WTC11 (cell line): ENCODE measurements around the gene SLC25A19. TPM values are rescaled to one million over a fixed set of nuclear protein-coding genes. Genes with fewer than 3 reads are reported as not detected.

Source experiments
- ATAC-seq: fragments of 200-7000 bp; cut with Tn5 transposase; 2 replicates; pipeline ENCODE4 v1.10.0; 2021; ENCODE audit warnings: mild to moderate bottlenecking, moderate library complexity
- CTCF ChIA-PET: fragments of 300-600 bp; sonication (Branson Sonifier 250); formaldehyde crosslinking; loops from one replicate; lab custom pipeline; 2021; ENCODE audit warnings: antibody characterized with exemption; lab: Charles Lee
- POLR2A ChIA-PET: fragments of 350-600 bp; sonication (Branson Sonifier 250); formaldehyde crosslinking; loops from one replicate; lab custom pipeline; 2021; ENCODE audit warnings: antibody characterized with exemption; lab: Charles Lee
- DNase-seq: peaks from one replicate; pipeline ENCODE4 v3.0.0; 2021; ENCODE audit warnings: low spot score
- H3K27ac Mint-ChIP-seq: 2 replicates; pipeline ENCODE4 v1.8.0; 2021; ENCODE audit warnings: mixed read lengths
- H3K27me3 Mint-ChIP-seq: 2 replicates; pipeline ENCODE4 v1.8.0; 2021; ENCODE audit warnings: low read depth, mild to moderate bottlenecking, moderate library complexity, mixed read lengths
- H3K36me3 Mint-ChIP-seq: 2 replicates; pipeline ENCODE4 v1.8.0; 2021; ENCODE audit warnings: mixed read lengths
- H3K4me1 Mint-ChIP-seq: 2 replicates; pipeline ENCODE4 v1.8.0; 2022; ENCODE audit warnings: mixed read lengths
- H3K4me3 Mint-ChIP-seq: 2 replicates; pipeline ENCODE4 v1.8.0; 2021; ENCODE audit warnings: mild to moderate bottlenecking, moderate library complexity, mixed read lengths
- H3K9me3 Mint-ChIP-seq: 2 replicates; pipeline ENCODE4 v1.8.0; 2021; ENCODE audit warnings: mixed read lengths
- ELF4 ChIP-seq: sonication (generic); formaldehyde crosslinking; IDR thresholded peaks from 2 replicates; pipeline ENCODE4 v1.8.1; 2022; ENCODE audit warnings: low read depth, mild to moderate bottlenecking, moderate library complexity, missing genetic modification reagents
- ERG ChIP-seq: fragments of 250-450 bp; sonication (Bioruptor Pico); IDR thresholded peaks from 2 replicates; pipeline ENCODE4 v1.8.0; 2021; ENCODE audit warnings: mild to moderate bottlenecking
- ESRRA ChIP-seq: sonication (generic); formaldehyde crosslinking; IDR thresholded peaks from 2 replicates; pipeline ENCODE4 v1.8.1; 2022; ENCODE audit warnings: mild to moderate bottlenecking, missing genetic modification reagents, borderline replicate concordance
- JAZF1 ChIP-seq: fragments of 250-450 bp; sonication (Bioruptor Pico); IDR thresholded peaks from 2 replicates; pipeline ENCODE4 v1.9.0; 2021; ENCODE audit warnings: moderate library complexity, mild to moderate bottlenecking, inconsistent platforms
- JUN ChIP-seq: sonication (generic); formaldehyde crosslinking; IDR thresholded peaks from 2 replicates; pipeline ENCODE4 v1.8.0; 2023; ENCODE audit warnings: mild to moderate bottlenecking, missing genetic modification reagents
- KAT7 ChIP-seq: sonication (generic); formaldehyde crosslinking; IDR thresholded peaks from 2 replicates; pipeline ENCODE4 v1.8.1; 2023; ENCODE audit warnings: missing genetic modification reagents, mild to moderate bottlenecking, borderline replicate concordance
- SMAD3 ChIP-seq: sonication (generic); formaldehyde crosslinking; IDR thresholded peaks from 2 replicates; pipeline ENCODE4 v1.8.0; 2022; ENCODE audit warnings: missing genetic modification reagents, mild to moderate bottlenecking, borderline replicate concordance
- TEAD1 ChIP-seq: sonication (generic); formaldehyde crosslinking; IDR thresholded peaks from 2 replicates; pipeline ENCODE4 v1.8.0; 2022; ENCODE audit warnings: mild to moderate bottlenecking, missing genetic modification reagents
- TP53 ChIP-seq: sonication (generic); formaldehyde crosslinking; IDR thresholded peaks from 2 replicates; pipeline ENCODE4 v1.8.1; 2023; ENCODE audit warnings: mild to moderate bottlenecking, missing genetic modification reagents
- ZBTB21 ChIP-seq: sonication (generic); formaldehyde crosslinking; IDR thresholded peaks from 2 replicates; pipeline ENCODE4 v1.8.1; 2023; ENCODE audit warnings: mild to moderate bottlenecking, missing genetic modification reagents, borderline replicate concordance
- ZNF263 ChIP-seq: sonication (generic); formaldehyde crosslinking; IDR thresholded peaks from 2 replicates; pipeline ENCODE4 v1.8.1; 2022; ENCODE audit warnings: low read depth, mild to moderate bottlenecking, moderate library complexity, missing genetic modification reagents
- ZNF396 ChIP-seq: fragments of 250-450 bp; sonication (Bioruptor Pico); IDR thresholded peaks from 2 replicates; pipeline ENCODE4 v1.8.0; 2021; ENCODE audit warnings: mild to moderate bottlenecking, moderate library complexity, borderline replicate concordance
- ZNF416 ChIP-seq: fragments of 250-450 bp; sonication (Bioruptor Pico); IDR thresholded peaks from 2 replicates; pipeline ENCODE4 v1.9.0; 2021; ENCODE audit warnings: mild to moderate bottlenecking, inconsistent platforms
- ZNF512 ChIP-seq: sonication (generic); formaldehyde crosslinking; IDR thresholded peaks from 2 replicates; pipeline ENCODE4 v1.8.1; 2022; ENCODE audit warnings: missing genetic modification reagents, borderline replicate concordance
- total RNA-seq: library from RNA; stranded (reverse); gene quantifications from 3 replicates; pipeline ENCODE4 v1.2.3, GENCODE V29; 2021
- TF ChIP-seq, protein P1 (sequence below): sonication (generic); formaldehyde crosslinking; IDR thresholded peaks from 2 replicates; pipeline ENCODE4 v1.8.1; 2022; ENCODE audit warnings: mild to moderate bottlenecking, moderate library complexity, missing genetic modification reagents
- TF ChIP-seq, protein P2 (sequence below): fragments of 250-450 bp; sonication (Bioruptor Pico); IDR thresholded peaks from 2 replicates; pipeline ENCODE4 v1.9.0; 2021; ENCODE audit warnings: mild to moderate bottlenecking, borderline replicate concordance
- TF ChIP-seq, protein P3 (sequence below): sonication (generic); formaldehyde crosslinking; IDR thresholded peaks from 2 replicates; pipeline ENCODE4 v1.8.1; 2023; ENCODE audit warnings: mild to moderate bottlenecking, missing genetic modification reagents, moderate library complexity
- TF ChIP-seq, protein P4 (sequence below): sonication (generic); formaldehyde crosslinking; IDR thresholded peaks from 2 replicates; pipeline ENCODE4 v1.8.1; 2023; ENCODE audit warnings: mild to moderate bottlenecking, moderate library complexity, missing genetic modification reagents
- TF ChIP-seq, protein P5 (sequence below): sonication (generic); formaldehyde crosslinking; IDR thresholded peaks from 2 replicates; pipeline ENCODE4 v1.8.0; 2022; ENCODE audit warnings: mild to moderate bottlenecking, missing genetic modification reagents
- TF ChIP-seq, protein P6 (sequence below): sonication (generic); formaldehyde crosslinking; conservative IDR thresholded peaks from 2 replicates; pipeline ENCODE4 v1.8.1; 2022; ENCODE audit warnings: mild to moderate bottlenecking, missing genetic modification reagents

The SLC25A19 gene
- total RNA-seq, 1 experiment from 2014 or later, result 27.7 TPM

DNA sequence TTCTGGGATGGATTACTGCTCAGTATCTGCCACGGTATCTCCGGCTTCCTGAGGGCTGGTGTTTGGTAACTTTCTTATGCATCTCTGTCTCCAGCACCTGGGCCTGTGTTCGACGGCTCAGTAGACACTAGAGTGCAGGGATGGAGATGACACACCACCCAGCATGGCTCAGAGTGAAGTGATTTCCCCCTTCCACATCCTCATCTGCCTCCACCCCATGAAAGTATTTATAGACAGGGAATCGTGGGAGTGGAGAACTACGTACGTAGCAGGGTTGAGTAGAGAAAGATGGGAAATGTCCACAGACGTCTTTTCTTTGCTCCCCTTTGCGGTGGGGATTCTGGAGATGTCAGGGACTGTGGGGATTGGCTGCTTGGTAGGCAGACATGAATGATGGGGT, 11.8 kb upstream of the SLC25A19 start:
- ATAC-seq, result no peak
- TF ChIP-seq ZNF512 (CRISPR knock-in tag), result no peak
- no peak for TF ChIP-seq ELF4
- TF ChIP-seq TP53 (CRISPR knock-in tag), result no peak
- TF ChIP-seq KAT7, result no peak
- no peak for TF ChIP-seq ZBTB21
- TF ChIP-seq ZNF263, result no peak
- TF ChIP-seq, protein P1, sequence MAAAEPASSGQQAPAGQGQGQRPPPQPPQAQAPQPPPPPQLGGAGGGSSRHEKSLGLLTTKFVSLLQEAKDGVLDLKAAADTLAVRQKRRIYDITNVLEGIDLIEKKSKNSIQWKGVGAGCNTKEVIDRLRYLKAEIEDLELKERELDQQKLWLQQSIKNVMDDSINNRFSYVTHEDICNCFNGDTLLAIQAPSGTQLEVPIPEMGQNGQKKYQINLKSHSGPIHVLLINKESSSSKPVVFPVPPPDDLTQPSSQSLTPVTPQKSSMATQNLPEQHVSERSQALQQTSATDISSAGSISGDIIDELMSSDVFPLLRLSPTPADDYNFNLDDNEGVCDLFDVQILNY (CRISPR knock-in tag), result no peak
- TF ChIP-seq ZNF396, result no peak
- TF ChIP-seq, protein P2, sequence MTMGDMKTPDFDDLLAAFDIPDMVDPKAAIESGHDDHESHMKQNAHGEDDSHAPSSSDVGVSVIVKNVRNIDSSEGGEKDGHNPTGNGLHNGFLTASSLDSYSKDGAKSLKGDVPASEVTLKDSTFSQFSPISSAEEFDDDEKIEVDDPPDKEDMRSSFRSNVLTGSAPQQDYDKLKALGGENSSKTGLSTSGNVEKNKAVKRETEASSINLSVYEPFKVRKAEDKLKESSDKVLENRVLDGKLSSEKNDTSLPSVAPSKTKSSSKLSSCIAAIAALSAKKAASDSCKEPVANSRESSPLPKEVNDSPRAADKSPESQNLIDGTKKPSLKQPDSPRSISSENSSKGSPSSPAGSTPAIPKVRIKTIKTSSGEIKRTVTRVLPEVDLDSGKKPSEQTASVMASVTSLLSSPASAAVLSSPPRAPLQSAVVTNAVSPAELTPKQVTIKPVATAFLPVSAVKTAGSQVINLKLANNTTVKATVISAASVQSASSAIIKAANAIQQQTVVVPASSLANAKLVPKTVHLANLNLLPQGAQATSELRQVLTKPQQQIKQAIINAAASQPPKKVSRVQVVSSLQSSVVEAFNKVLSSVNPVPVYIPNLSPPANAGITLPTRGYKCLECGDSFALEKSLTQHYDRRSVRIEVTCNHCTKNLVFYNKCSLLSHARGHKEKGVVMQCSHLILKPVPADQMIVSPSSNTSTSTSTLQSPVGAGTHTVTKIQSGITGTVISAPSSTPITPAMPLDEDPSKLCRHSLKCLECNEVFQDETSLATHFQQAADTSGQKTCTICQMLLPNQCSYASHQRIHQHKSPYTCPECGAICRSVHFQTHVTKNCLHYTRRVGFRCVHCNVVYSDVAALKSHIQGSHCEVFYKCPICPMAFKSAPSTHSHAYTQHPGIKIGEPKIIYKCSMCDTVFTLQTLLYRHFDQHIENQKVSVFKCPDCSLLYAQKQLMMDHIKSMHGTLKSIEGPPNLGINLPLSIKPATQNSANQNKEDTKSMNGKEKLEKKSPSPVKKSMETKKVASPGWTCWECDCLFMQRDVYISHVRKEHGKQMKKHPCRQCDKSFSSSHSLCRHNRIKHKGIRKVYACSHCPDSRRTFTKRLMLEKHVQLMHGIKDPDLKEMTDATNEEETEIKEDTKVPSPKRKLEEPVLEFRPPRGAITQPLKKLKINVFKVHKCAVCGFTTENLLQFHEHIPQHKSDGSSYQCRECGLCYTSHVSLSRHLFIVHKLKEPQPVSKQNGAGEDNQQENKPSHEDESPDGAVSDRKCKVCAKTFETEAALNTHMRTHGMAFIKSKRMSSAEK (CRISPR knock-in tag), result no peak
- TF ChIP-seq TEAD1 (CRISPR knock-in tag), result no peak
- TF ChIP-seq, protein P3, sequence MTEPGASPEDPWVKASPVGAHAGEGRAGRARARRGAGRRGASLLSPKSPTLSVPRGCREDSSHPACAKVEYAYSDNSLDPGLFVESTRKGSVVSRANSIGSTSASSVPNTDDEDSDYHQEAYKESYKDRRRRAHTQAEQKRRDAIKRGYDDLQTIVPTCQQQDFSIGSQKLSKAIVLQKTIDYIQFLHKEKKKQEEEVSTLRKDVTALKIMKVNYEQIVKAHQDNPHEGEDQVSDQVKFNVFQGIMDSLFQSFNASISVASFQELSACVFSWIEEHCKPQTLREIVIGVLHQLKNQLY (CRISPR knock-in tag), result no peak
- no peak for TF ChIP-seq JUN (CRISPR knock-in tag)
- no peak for TF ChIP-seq SMAD3 (CRISPR knock-in tag)
- no peak for TF ChIP-seq ERG (CRISPR knock-in tag)
- TF ChIP-seq ZNF416, result no peak
- TF ChIP-seq JAZF1, result no peak
- ChIA-PET POLR2A (no interaction called here), CTCF (interaction anchor here (1.1 to 1.2 kb wide), 2 partner anchors 12 to 111 kb away, joined by 5 to 7 read pairs; partner anchors contain the start of gene SLC25A19)
- Mint-ChIP-seq H3K4me1 (no peaks in the 10 kb centered on the region), H3K9me3 (no peaks in the 10 kb centered on the region), H3K27ac (no peak overlapping the region), H3K4me3 (no peak overlapping the region), H3K27me3 (no peaks in the 10 kb centered on the region), H3K36me3 (no peaks in the 10 kb centered on the region)
- no peak for DNase-seq

DNA sequence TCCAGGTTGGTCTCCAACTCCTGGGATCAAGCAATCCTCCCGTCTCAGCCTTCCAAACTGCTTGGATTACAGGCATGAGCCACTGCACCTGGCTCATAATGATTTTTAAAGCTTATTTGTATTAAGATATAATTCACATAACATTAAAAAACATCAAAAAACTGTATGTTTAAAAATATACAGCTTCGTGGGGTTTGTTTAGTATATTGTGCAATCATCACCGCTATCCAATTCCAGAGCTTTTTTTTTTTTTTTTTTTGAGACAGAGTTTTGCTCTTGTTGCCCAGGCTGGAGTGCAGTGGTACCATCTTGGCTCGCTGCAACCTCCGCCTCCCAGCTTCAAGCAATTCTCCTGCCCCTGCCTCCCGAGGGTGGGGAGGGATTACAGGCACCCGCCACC, 11.0 kb upstream of the SLC25A19 start:
- Mint-ChIP-seq H3K27me3 (no peaks in the 10 kb centered on the region), H3K36me3 (no peaks in the 10 kb centered on the region), H3K27ac (no peak overlapping the region), H3K9me3 (no peaks in the 10 kb centered on the region), H3K4me3 (no peak overlapping the region), H3K4me1 (no peaks in the 10 kb centered on the region)
- ChIA-PET POLR2A (no interaction called here), CTCF (interaction anchor here (0.6 to 1.6 kb wide), 4 partner anchors 9 to 112 kb away, joined by 3 to 7 read pairs (median 4); partner anchors contain the start of gene SLC25A19)
- no peak for ATAC-seq
- no peak for DNase-seq
- TF ChIP-seq JUN (CRISPR knock-in tag), result no peak
- TF ChIP-seq, protein P4, sequence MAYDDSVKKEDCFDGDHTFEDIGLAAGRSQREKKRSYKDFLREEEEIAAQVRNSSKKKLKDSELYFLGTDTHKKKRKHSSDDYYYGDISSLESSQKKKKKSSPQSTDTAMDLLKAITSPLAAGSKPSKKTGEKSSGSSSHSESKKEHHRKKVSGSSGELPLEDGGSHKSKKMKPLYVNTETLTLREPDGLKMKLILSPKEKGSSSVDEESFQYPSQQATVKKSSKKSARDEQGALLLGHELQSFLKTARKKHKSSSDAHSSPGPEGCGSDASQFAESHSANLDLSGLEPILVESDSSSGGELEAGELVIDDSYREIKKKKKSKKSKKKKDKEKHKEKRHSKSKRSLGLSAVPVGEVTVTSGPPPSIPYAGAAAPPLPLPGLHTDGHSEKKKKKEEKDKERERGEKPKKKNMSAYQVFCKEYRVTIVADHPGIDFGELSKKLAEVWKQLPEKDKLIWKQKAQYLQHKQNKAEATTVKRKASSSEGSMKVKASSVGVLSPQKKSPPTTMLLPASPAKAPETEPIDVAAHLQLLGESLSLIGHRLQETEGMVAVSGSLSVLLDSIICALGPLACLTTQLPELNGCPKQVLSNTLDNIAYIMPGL (CRISPR knock-in tag), result no peak
- TF ChIP-seq, protein P5, sequence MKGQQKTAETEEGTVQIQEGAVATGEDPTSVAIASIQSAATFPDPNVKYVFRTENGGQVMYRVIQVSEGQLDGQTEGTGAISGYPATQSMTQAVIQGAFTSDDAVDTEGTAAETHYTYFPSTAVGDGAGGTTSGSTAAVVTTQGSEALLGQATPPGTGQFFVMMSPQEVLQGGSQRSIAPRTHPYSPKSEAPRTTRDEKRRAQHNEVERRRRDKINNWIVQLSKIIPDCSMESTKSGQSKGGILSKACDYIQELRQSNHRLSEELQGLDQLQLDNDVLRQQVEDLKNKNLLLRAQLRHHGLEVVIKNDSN (CRISPR knock-in tag), result no peak
- no peak for TF ChIP-seq ESRRA (CRISPR knock-in tag)
- TF ChIP-seq, protein P6, sequence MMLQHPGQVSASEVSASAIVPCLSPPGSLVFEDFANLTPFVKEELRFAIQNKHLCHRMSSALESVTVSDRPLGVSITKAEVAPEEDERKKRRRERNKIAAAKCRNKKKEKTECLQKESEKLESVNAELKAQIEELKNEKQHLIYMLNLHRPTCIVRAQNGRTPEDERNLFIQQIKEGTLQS (CRISPR knock-in tag), result no peak
